ENCODE measurements around the gene NAA50. TPM values are rescaled to one million over a fixed set of nuclear protein-coding genes. Genes with fewer than 3 reads are reported as not detected.

Gene NAA50
- total RNA-seq, 4 donors from 2014 or later = 90.5 to 171 (median 121) TPM

DNA sequence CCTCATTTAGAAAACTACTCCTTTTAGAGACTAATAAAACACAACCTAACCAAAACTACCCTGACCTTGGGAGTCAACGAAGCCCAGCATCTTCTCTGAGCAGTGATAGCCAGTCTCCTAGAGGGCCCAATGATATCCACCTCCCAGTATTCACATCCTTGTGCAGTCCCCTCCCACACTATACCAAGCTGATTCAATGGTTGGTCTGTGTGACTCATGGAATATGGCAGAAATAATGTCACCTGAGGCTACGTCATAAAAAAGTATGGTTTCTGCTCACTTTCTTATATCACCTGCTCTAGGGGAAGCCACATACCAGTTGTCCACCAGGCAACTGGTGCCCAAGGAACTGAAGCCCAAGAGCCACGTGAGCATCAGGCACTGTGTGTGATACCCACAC lies 28.2 kb downstream of the NAA50 start:
- H3K9me3 ChIP-seq = no peaks in the 10 kb centered on the region
- no peak overlapping the region for H3K4me3 ChIP-seq
- no peak for TF ChIP-seq POLR2A (IDR thresholded peaks at IDR 0.05)
- TF ChIP-seq, protein P1, sequence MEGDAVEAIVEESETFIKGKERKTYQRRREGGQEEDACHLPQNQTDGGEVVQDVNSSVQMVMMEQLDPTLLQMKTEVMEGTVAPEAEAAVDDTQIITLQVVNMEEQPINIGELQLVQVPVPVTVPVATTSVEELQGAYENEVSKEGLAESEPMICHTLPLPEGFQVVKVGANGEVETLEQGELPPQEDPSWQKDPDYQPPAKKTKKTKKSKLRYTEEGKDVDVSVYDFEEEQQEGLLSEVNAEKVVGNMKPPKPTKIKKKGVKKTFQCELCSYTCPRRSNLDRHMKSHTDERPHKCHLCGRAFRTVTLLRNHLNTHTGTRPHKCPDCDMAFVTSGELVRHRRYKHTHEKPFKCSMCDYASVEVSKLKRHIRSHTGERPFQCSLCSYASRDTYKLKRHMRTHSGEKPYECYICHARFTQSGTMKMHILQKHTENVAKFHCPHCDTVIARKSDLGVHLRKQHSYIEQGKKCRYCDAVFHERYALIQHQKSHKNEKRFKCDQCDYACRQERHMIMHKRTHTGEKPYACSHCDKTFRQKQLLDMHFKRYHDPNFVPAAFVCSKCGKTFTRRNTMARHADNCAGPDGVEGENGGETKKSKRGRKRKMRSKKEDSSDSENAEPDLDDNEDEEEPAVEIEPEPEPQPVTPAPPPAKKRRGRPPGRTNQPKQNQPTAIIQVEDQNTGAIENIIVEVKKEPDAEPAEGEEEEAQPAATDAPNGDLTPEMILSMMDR (IDR thresholded peaks at IDR 0.05) = no peak
- DNase-seq = no peak
- no peaks in the 10 kb centered on the region for H3K36me3 ChIP-seq
- peaks cover 0 to 5% of the 10 kb centered on the region in 2 donors for H3K4me1 ChIP-seq
- intact Hi-C loops (cut with DNase I; ENCODE audit: low total_unique reads) = no loop called here
- no peaks in the 10 kb centered on the region for H3K27me3 ChIP-seq
- H3K27ac ChIP-seq = no peak overlapping the region

DNA sequence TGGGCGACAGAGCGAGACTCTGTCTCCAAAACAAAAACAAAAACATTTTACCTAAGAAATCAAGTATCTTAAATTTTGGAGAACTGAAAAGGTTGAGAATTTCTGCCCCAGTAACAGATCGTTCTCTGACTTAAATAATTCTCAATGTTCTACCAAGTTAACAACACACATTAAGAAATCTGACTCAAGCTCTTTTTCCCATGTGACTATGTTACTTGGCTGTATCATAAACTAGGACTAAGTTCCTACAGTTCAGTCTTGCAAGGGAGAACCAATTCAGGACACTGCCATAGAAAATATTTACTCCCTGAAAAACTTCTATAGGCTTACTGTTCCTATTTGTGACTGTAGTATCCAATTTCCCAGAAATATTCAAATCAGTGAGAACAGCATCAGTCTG lies 28.7 kb downstream of the NAA50 start:
- peaks cover 0 to 5% of the 10 kb centered on the region in 2 donors for H3K4me1 ChIP-seq
- H3K27ac ChIP-seq = no peak overlapping the region
- no peaks in the 10 kb centered on the region for H3K9me3 ChIP-seq
- no peaks in the 10 kb centered on the region for H3K27me3 ChIP-seq
- no peaks in the 10 kb centered on the region for H3K36me3 ChIP-seq
- H3K4me3 ChIP-seq = no peak overlapping the region
- intact Hi-C loops (cut with DNase I; ENCODE audit: low total_unique reads) = no loop called here
- no peak for DNase-seq
- no peak for TF ChIP-seq POLR2A (IDR thresholded peaks at IDR 0.05)
- TF ChIP-seq, protein P1 (IDR thresholded peaks at IDR 0.05) = no peak

DNA sequence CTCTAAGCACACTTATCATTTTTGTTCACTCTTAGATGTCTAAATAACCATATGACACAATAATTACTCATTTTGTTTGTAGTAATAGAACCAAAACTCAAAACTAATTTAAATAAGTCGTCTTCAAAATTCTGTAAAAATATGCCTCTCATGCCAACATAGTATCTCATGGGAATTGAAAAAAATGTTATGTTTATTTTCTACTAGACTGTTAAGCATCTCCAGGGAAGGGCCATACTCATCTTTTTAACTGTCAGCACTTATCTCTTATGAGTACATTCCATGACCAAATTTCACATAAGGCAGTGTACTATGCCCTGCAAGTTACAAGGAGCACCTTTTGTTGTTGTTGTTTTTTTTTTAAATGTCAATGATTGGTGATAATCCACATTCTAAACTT lies 31.3 kb downstream of the NAA50 start:
- intact Hi-C loops (cut with DNase I; ENCODE audit: low total_unique reads) = no loop called here
- Histone ChIP-seq H3K4me1 (no peaks in the 10 kb centered on the region), H3K27ac (no peak overlapping the region), H3K9me3 (no peaks in the 10 kb centered on the region), H3K4me3 (no peak overlapping the region), H3K27me3 (no peaks in the 10 kb centered on the region), H3K36me3 (no peaks in the 10 kb centered on the region)
- TF ChIP-seq, protein P1 (IDR thresholded peaks at IDR 0.05) = no peak
- TF ChIP-seq POLR2A (IDR thresholded peaks at IDR 0.05) = no peak
- no peak for DNase-seq

DNA sequence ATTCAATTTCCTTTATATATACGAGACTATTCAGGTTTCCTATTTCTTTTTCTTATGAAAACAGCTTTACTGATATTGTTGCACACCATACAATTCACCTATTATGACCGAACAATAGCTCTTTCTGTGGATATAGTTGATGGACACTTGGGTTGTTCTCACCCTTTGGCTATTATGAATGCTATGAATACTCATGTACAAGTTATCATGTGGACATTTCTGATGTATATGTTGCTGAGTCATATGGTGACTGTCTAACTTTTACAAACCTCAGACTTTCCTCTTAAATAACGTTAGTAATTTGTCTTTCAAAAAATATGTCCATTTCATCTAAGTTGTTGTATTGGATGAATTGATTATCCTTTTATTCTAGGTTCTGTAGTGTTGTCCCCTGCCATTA lies 33.9 kb downstream of the NAA50 start:
- Histone ChIP-seq H3K27me3 (no peaks in the 10 kb centered on the region), H3K36me3 (no peaks in the 10 kb centered on the region), H3K9me3 (no peaks in the 10 kb centered on the region), H3K4me3 (no peak overlapping the region), H3K4me1 (no peaks in the 10 kb centered on the region), H3K27ac (no peak overlapping the region)
- intact Hi-C loops (cut with DNase I; ENCODE audit: low total_unique reads) = no loop called here
- DNase-seq = no peak
- TF ChIP-seq, protein P1 (IDR thresholded peaks at IDR 0.05) = no peak

DNA sequence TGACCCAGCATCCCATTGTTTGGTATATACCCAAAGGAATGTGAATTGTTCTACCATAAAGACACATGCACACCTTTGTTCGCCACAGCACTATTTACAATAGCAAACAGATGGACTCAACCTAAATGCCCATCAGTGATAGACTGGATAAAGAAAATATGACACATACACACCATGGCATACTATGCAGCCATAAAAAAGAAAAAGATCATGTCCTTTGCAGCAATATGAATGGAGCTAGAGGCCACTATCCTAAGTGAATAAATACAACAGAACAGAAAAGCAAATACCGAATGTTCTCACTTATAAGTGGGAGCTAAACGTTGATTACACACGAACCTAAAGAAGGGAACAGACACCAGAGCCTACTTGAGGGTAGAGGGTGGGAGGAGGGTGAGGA lies 38.2 kb downstream of the NAA50 start:
- intact Hi-C loops (cut with DNase I; ENCODE audit: low total_unique reads) = no loop called here

More for the DNA sequence above, 38.2 kb downstream of the NAA50 start:
- H3K4me3 ChIP-seq = no peak overlapping the region
- no peaks in the 10 kb centered on the region for H3K4me1 ChIP-seq
- DNase-seq = no peak
- no peak overlapping the region for H3K27ac ChIP-seq
- no peak for TF ChIP-seq POLR2A (IDR thresholded peaks at IDR 0.05)
- TF ChIP-seq, protein P1 (IDR thresholded peaks at IDR 0.05) = no peak
- H3K27me3 ChIP-seq = no peaks in the 10 kb centered on the region
- H3K36me3 ChIP-seq = no peaks in the 10 kb centered on the region
- H3K9me3 ChIP-seq = no peaks in the 10 kb centered on the region
